HAP-1 (cell line): Measurements from ENCODE around the gene SLC9A4.

Source experiments
- DNase-seq, 2 experiments: peaks; one replicate each; pipeline ENCODE4 v3.0.0-alpha.2; 2016 to 2020; ENCODE audit warnings: low spot score in 2 of 2
- H3K27me3 ChIP-seq: fragments of 250-450 bp; sonication (Bioruptor Pico); 2 replicates; pipeline ENCODE4 v1.5.1; 2020; ENCODE audit warnings: low read depth, mild to moderate bottlenecking, moderate library complexity
- H3K36me3 ChIP-seq: fragments of 250-450 bp; sonication (Bioruptor Pico); replicated peaks from 2 replicates; pipeline ENCODE4 v1.5.1; 2020; ENCODE audit warnings: mild to moderate bottlenecking
- H3K4me1 ChIP-seq: fragments of 250-450 bp; sonication (Bioruptor Pico); 2 replicates; pipeline ENCODE4 v1.5.1; 2020; ENCODE audit warnings: mild to moderate bottlenecking
- H3K4me3 ChIP-seq: fragments of 250-450 bp; sonication (Bioruptor Pico); 2 replicates; pipeline ENCODE4 v1.5.1; 2020; ENCODE audit warnings: mild to moderate bottlenecking, moderate library complexity
- H3K9me3 ChIP-seq: fragments of 250-450 bp; sonication (Bioruptor Pico); 2 replicates; pipeline ENCODE4 v1.5.1; 2020; ENCODE audit warnings: mild to moderate bottlenecking, moderate library complexity
- in situ Hi-C: fragments of 300-500 bp; cut with MboI; formaldehyde crosslinking; loops from 3 replicates; pipeline ENCODE4 v1.14.3; 2020; ENCODE audit warnings: low sequenced_read_pairs, inconsistent platforms, mixed read lengths

The SLC9A4 gene

GRCh38 chr2:102473020-102473419 lies at the start of gene SLC9A4:
TSS of gene SLC9A4 (plus strand) at chr2:102473226. CDS start at chr2:102473760, 534 bp downstream.
- Histone ChIP-seq H3K27me3 (no peaks in the 10 kb centered on the region; the same call in 1 of the 2 replicates), H3K9me3 (no peaks in the 10 kb centered on the region), H3K4me1 (no peaks in the 10 kb centered on the region), H3K36me3 (no peaks in the 10 kb centered on the region), H3K4me3 (no peak within 1 kb of the TSS)
- in situ Hi-C loops = no loop called here
- peak; percentile 32 to 62 for DNase-seq

- Histone ChIP-seq H3K4me1 (no peaks in the 10 kb centered on the region), H3K4me3 (no peak overlapping the region), H3K27me3 (no peaks in the 10 kb centered on the region), H3K9me3 (no peaks in the 10 kb centered on the region), H3K36me3 (no peaks in the 10 kb centered on the region)
- DNase-seq = no peak
- in situ Hi-C loops = no loop called here
These were observed 49.7 kb upstream of the SLC9A4 start for GRCh38 chr2:102423368-102423767.

- Histone ChIP-seq H3K36me3 (no peaks in the 10 kb centered on the region), H3K9me3 (no peaks in the 10 kb centered on the region), H3K27me3 (no peaks in the 10 kb centered on the region), H3K4me3 (no peak overlapping the region), H3K4me1 (no peaks in the 10 kb centered on the region)
- DNase-seq = no peak
- in situ Hi-C loops = loop anchor here (25.0 kb wide), 1 partner anchor 412 kb away; no protein-coding TSS in a partner anchor
These were observed 48.3 kb upstream of the SLC9A4 start for GRCh38 chr2:102424754-102425153.

GRCh38 chr2:102425441-102426132 lies 47.4 kb upstream of the SLC9A4 start:
- in situ Hi-C loops = loop anchor here (25.0 kb wide), 1 partner anchor 413 kb away; no protein-coding TSS in a partner anchor
- DNase-seq = no peak
- H3K9me3 ChIP-seq = no peaks in the 10 kb centered on the region
- no peaks in the 10 kb centered on the region for H3K36me3 ChIP-seq
- no peaks in the 10 kb centered on the region for H3K4me1 ChIP-seq
- no peaks in the 10 kb centered on the region for H3K27me3 ChIP-seq
- no peak overlapping the region for H3K4me3 ChIP-seq

- H3K9me3 ChIP-seq = no peaks in the 10 kb centered on the region
- in situ Hi-C loops = loop anchor here (25.0 kb wide), 1 partner anchor 415 kb away; no protein-coding TSS in a partner anchor
- no peak for DNase-seq
- no peaks in the 10 kb centered on the region for H3K36me3 ChIP-seq
- no peak overlapping the region for H3K4me3 ChIP-seq
- no peaks in the 10 kb centered on the region for H3K27me3 ChIP-seq
- no peaks in the 10 kb centered on the region for H3K4me1 ChIP-seq
These were observed 45.8 kb upstream of the SLC9A4 start for GRCh38 chr2:102427249-102427648.

- H3K36me3 ChIP-seq = no peaks in the 10 kb centered on the region
- no peak overlapping the region for H3K4me3 ChIP-seq
- no peaks in the 10 kb centered on the region for H3K4me1 ChIP-seq
- DNase-seq = no peak
- H3K27me3 ChIP-seq = no peaks in the 10 kb centered on the region
- in situ Hi-C loops = loop anchor here (25.0 kb wide), 1 partner anchor 416 kb away; no protein-coding TSS in a partner anchor
- H3K9me3 ChIP-seq = no peaks in the 10 kb centered on the region
These were observed 44.5 kb upstream of the SLC9A4 start for GRCh38 chr2:102428573-102428972.

- DNase-seq = no peak
- Histone ChIP-seq H3K27me3 (no peaks in the 10 kb centered on the region), H3K4me1 (no peaks in the 10 kb centered on the region), H3K4me3 (no peak overlapping the region), H3K36me3 (no peaks in the 10 kb centered on the region), H3K9me3 (no peaks in the 10 kb centered on the region)
- in situ Hi-C loops = loop anchor here (25.0 kb wide), 1 partner anchor 420 kb away; no protein-coding TSS in a partner anchor
These were observed 40.6 kb upstream of the SLC9A4 start for GRCh38 chr2:102432386-102432785.

GRCh38 chr2:102433973-102434654 lies 38.9 kb upstream of the SLC9A4 start:
- Histone ChIP-seq H3K9me3 (no peaks in the 10 kb centered on the region), H3K4me1 (no peaks in the 10 kb centered on the region), H3K4me3 (no peak overlapping the region), H3K36me3 (no peaks in the 10 kb centered on the region), H3K27me3 (no peaks in the 10 kb centered on the region)
- in situ Hi-C loops = loop anchor here (25.0 kb wide), 1 partner anchor 422 kb away; no protein-coding TSS in a partner anchor
- no peak for DNase-seq

GRCh38 chr2:102434655-102435381 lies 38.2 kb upstream of the SLC9A4 start:
- Histone ChIP-seq H3K27me3 (no peaks in the 10 kb centered on the region), H3K4me1 (no peaks in the 10 kb centered on the region), H3K9me3 (no peaks in the 10 kb centered on the region), H3K4me3 (no peak overlapping the region), H3K36me3 (no peaks in the 10 kb centered on the region)
- DNase-seq = no peak
- in situ Hi-C loops = loop anchor here (25.0 kb wide), 1 partner anchor 423 kb away; no protein-coding TSS in a partner anchor

GRCh38 chr2:102435741-102436140 lies 37.3 kb upstream of the SLC9A4 start:
- no peaks in the 10 kb centered on the region for H3K36me3 ChIP-seq
- no peaks in the 10 kb centered on the region for H3K9me3 ChIP-seq
- DNase-seq = no peak
- H3K4me1 ChIP-seq = no peaks in the 10 kb centered on the region
- no peak overlapping the region for H3K4me3 ChIP-seq
- no peaks in the 10 kb centered on the region for H3K27me3 ChIP-seq
- in situ Hi-C loops = loop anchor here (25.0 kb wide), 1 partner anchor 423 kb away; no protein-coding TSS in a partner anchor

- Histone ChIP-seq H3K4me3 (no peak overlapping the region), H3K4me1 (no peaks in the 10 kb centered on the region), H3K27me3 (no peaks in the 10 kb centered on the region), H3K36me3 (no peaks in the 10 kb centered on the region), H3K9me3 (no peaks in the 10 kb centered on the region)
- in situ Hi-C loops = loop anchor here (25.0 kb wide), 1 partner anchor 424 kb away; no protein-coding TSS in a partner anchor
- DNase-seq = no peak
These were observed 36.7 kb upstream of the SLC9A4 start for GRCh38 chr2:102436323-102436722.

- H3K9me3 ChIP-seq = no peaks in the 10 kb centered on the region
- H3K4me3 ChIP-seq = no peak overlapping the region
- in situ Hi-C loops = loop anchor here (25.0 kb wide), 1 partner anchor 425 kb away; no protein-coding TSS in a partner anchor
- H3K27me3 ChIP-seq = no peaks in the 10 kb centered on the region
- no peaks in the 10 kb centered on the region for H3K36me3 ChIP-seq
- DNase-seq = no peak
- no peaks in the 10 kb centered on the region for H3K4me1 ChIP-seq
These were observed 35.9 kb upstream of the SLC9A4 start for GRCh38 chr2:102437122-102437521.

GRCh38 chr2:102438111-102438510 lies 34.9 kb upstream of the SLC9A4 start:
- in situ Hi-C loops = loop anchor here (25.0 kb wide), 1 partner anchor 426 kb away; no protein-coding TSS in a partner anchor

More at GRCh38 chr2:102438111-102438510, 34.9 kb upstream of the SLC9A4 start:
- no peaks in the 10 kb centered on the region for H3K9me3 ChIP-seq
- H3K4me1 ChIP-seq = no peaks in the 10 kb centered on the region
- no peak overlapping the region for H3K4me3 ChIP-seq
- no peaks in the 10 kb centered on the region for H3K27me3 ChIP-seq
- no peak for DNase-seq
- no peaks in the 10 kb centered on the region for H3K36me3 ChIP-seq
